Measurements from ENCODE around the gene CARNS1.
"Not testable (repeated sequence)": the region's sequence is repeated elsewhere in the genome, so short reads cannot be mapped to it uniquely, and the experiment has no call there.

Gene CARNS1

GRCh38 chr11:67409781-67410368 is 5.6 kb upstream of the CARNS1 start:
- DNase-seq: no peak

- DNase-seq: no peak
These were observed 5.1 kb upstream of the CARNS1 start for GRCh38 chr11:67410369-67410831.

GRCh38 chr11:67410984-67411784 is 4.3 kb upstream of the CARNS1 start:
- no peak for DNase-seq

- no peak for DNase-seq
These were observed 3.7 kb upstream of the CARNS1 start for GRCh38 chr11:67411785-67412152.

GRCh38 chr11:67412495-67413179 is 2.8 kb upstream of the CARNS1 start:
- no peak for DNase-seq

GRCh38 chr11:67413266-67413849 is 2.1 kb upstream of the CARNS1 start:
- DNase-seq: no peak

GRCh38 chr11:67416416-67417335 is 1.2 kb downstream of the CARNS1 start:
- DNase-seq: no peak

- DNase-seq: no peak
These were observed 1.9 kb downstream of the CARNS1 start for GRCh38 chr11:67417425-67417824.

- no peak for DNase-seq
These were observed 3.2 kb downstream of the CARNS1 start for GRCh38 chr11:67418476-67419281.

GRCh38 chr11:67419325-67420049 is 4.0 kb downstream of the CARNS1 start:
- no peak for DNase-seq

GRCh38 chr11:67420147-67420645 is 4.7 kb downstream of the CARNS1 start:
- DNase-seq: no peak

GRCh38 chr11:67420646-67421429 is 5.4 kb downstream of the CARNS1 start:
- DNase-seq: peak; percentile 90

- no peak for DNase-seq
These were observed 6.1 kb downstream of the CARNS1 start for GRCh38 chr11:67421430-67422031.

- DNase-seq: no peak
These were observed 7.4 kb downstream of the CARNS1 start for GRCh38 chr11:67422891-67423290.

GRCh38 chr11:67423466-67423865 is 8.0 kb downstream of the CARNS1 start:
- DNase-seq: no peak

GRCh38 chr11:67423891-67424613 is 8.6 kb downstream of the CARNS1 start:
- DNase-seq: no peak

GRCh38 chr11:67427364-67427859 is 11.9 kb downstream of the CARNS1 start:
- DNase-seq: not testable (repeated sequence)

All from fibroblast of skin of abdomen (primary cell).